Measurements from ENCODE around the gene XIRP2.

XIRP2 gene

DNA sequence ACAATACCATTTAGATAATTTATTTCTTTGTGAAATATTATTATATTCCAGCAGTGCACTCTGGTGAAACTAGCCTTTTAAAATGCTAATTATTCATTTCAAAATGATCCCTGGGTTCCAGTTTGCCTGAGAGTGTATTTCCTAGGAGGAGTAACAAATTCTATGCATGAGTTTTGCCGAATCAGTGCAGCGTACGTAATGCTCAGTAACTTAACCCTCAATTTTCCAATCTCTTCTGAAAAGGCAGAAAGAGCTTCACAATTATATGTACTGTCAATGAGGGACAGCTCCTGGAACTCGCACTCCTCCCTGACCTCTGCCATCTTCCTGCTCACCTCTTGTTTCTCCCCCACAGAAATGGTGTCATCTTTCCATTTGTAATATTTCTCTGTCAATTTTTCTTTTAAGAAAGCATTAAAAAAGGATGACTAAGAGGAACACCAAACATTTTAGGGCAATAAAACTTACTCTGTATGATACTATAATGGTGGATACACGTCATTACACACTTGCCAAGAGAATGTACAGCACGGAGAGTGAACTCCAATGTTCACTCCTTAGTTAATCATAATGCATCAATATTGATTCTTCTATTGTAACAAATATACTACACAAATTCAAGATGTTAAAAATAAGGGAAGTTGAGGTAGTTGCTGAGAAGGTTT is 25.7 kb upstream of the XIRP2 start:
- no peak overlapping the region for H2AFZ ChIP-seq (ENCODE audit: low read depth)
- no peak overlapping the region for H3K4me2 ChIP-seq
- H3K79me2 ChIP-seq (ENCODE audit: insufficient read depth, low read depth) = no peaks in the 10 kb centered on the region
- no peak overlapping the region for H3K27ac ChIP-seq
- H3K9ac ChIP-seq = no peak overlapping the region
- H3K36me3 ChIP-seq (ENCODE audit: insufficient read depth) = no peaks in the 10 kb centered on the region
- H3K27me3 ChIP-seq (ENCODE audit: insufficient read depth, low read depth) = no peaks in the 10 kb centered on the region
- TF ChIP-seq, protein P1, sequence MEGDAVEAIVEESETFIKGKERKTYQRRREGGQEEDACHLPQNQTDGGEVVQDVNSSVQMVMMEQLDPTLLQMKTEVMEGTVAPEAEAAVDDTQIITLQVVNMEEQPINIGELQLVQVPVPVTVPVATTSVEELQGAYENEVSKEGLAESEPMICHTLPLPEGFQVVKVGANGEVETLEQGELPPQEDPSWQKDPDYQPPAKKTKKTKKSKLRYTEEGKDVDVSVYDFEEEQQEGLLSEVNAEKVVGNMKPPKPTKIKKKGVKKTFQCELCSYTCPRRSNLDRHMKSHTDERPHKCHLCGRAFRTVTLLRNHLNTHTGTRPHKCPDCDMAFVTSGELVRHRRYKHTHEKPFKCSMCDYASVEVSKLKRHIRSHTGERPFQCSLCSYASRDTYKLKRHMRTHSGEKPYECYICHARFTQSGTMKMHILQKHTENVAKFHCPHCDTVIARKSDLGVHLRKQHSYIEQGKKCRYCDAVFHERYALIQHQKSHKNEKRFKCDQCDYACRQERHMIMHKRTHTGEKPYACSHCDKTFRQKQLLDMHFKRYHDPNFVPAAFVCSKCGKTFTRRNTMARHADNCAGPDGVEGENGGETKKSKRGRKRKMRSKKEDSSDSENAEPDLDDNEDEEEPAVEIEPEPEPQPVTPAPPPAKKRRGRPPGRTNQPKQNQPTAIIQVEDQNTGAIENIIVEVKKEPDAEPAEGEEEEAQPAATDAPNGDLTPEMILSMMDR (conservative IDR thresholded peaks at IDR 0.05; ENCODE audit: low read depth, low read length) = no peak
- H3K4me1 ChIP-seq (ENCODE audit: low read depth, poor library complexity, severe bottlenecking) = no peaks in the 10 kb centered on the region
- no peaks in the 10 kb centered on the region for H4K20me1 ChIP-seq (ENCODE audit: insufficient read depth)
- H3K4me3 ChIP-seq (IDR thresholded peaks at IDR 0.05; ENCODE audit: insufficient read depth, low read depth, low read length) = no peak overlapping the region

DNA sequence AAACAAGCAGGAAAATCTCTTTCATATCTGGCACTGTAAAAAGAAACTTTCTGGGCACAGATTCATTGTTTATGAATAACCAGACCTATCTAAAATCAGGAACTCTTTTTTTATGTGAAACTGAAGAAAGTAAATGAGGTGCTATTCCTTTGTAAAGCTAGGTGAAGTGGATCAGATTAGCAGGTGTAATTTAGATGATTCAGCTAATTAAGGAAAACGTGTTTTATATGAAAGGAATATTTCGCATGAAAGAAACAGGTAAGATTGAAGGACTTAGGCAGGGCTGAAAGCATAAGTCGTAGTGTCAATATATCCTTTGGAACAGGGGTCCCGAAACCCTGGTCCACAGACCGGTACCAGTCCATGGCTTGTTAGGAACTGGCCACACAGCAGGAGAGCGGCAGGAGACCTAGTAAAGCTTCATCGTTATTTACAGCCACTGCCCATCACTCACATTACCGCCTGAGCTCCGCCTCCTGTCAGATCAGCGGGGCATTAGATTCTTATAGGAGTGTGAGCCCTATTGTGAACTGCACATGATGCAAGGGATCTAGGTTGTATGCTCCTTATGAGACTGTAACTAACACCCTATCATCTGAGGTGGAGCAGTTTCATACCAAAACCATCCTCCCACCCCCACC is 20.3 kb upstream of the XIRP2 start:
- H4K20me1 ChIP-seq (ENCODE audit: insufficient read depth) = no peaks in the 10 kb centered on the region
- H3K4me3 ChIP-seq (IDR thresholded peaks at IDR 0.05; ENCODE audit: insufficient read depth, low read depth, low read length) = no peak overlapping the region
- H3K9ac ChIP-seq = no peak overlapping the region
- H3K4me1 ChIP-seq (ENCODE audit: low read depth, poor library complexity, severe bottlenecking) = no peaks in the 10 kb centered on the region
- no peaks in the 10 kb centered on the region for H3K27me3 ChIP-seq (ENCODE audit: insufficient read depth, low read depth)
- no peak overlapping the region for H3K27ac ChIP-seq
- no peaks in the 10 kb centered on the region for H3K36me3 ChIP-seq (ENCODE audit: insufficient read depth)
- no peaks in the 10 kb centered on the region for H3K79me2 ChIP-seq (ENCODE audit: insufficient read depth, low read depth)
- H2AFZ ChIP-seq (ENCODE audit: low read depth) = no peak overlapping the region
- TF ChIP-seq, protein P1 (conservative IDR thresholded peaks at IDR 0.05; ENCODE audit: low read depth, low read length) = no peak
- H3K4me2 ChIP-seq = no peak overlapping the region

DNA sequence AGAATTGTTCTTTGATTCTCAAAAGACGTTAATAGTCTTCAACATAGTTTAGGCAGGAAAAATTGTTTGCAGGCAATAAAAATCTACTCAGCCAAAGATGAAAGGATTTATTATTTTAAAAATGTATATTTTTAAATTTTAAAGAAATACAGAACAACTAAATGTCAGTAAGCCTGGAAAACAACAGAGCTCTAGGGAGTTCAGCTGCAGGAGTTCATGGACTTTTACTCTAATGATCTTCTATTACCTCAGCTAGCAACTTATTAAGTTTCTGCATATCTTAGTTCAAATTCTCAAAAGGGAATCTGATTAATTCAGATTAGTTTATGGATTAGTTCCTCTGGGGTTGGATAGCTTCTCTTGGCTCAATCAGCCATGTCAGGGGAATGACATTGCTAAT is 17.9 kb upstream of the XIRP2 start:
- TF ChIP-seq, protein P1 (conservative IDR thresholded peaks at IDR 0.05; ENCODE audit: low read depth, low read length) = no peak
- Histone ChIP-seq H2AFZ (ENCODE audit: low read depth) (no peak overlapping the region), H4K20me1 (ENCODE audit: insufficient read depth) (no peaks in the 10 kb centered on the region)

DNA sequence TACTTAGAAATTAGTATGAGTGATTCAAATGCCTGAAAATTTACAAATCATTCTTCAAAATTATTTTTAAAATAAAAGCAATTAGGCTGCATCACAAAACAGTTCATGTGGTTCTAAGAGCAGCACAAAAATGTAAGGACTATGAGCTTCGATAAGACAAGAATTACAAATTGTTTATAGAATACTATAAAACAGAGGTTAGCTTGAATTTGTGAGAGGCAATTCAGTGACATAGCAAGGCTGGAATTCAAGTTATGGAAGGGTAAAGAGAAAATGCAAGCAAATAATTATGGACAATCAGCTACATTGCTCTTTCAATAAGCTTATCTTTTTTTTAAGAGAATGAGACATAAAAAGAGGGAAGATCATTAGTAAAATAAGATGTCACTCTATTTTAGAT is 7.1 kb upstream of the XIRP2 start:
- Histone ChIP-seq H3K27ac (no peak overlapping the region), H3K4me1 (ENCODE audit: low read depth, poor library complexity, severe bottlenecking) (no peaks in the 10 kb centered on the region), H3K27me3 (ENCODE audit: insufficient read depth, low read depth) (no peaks in the 10 kb centered on the region), H3K4me2 (no peak overlapping the region), H3K4me3 (IDR thresholded peaks at IDR 0.05; ENCODE audit: insufficient read depth, low read depth, low read length) (no peak overlapping the region), H2AFZ (ENCODE audit: low read depth) (no peak overlapping the region), H3K79me2 (ENCODE audit: insufficient read depth, low read depth) (no peaks in the 10 kb centered on the region), H3K36me3 (ENCODE audit: insufficient read depth) (no peaks in the 10 kb centered on the region), H3K9ac (no peak overlapping the region), H4K20me1 (ENCODE audit: insufficient read depth) (no peaks in the 10 kb centered on the region)
- TF ChIP-seq, protein P1 (conservative IDR thresholded peaks at IDR 0.05; ENCODE audit: low read depth, low read length) = no peak

More for the DNA sequence above, 17.9 kb upstream of the XIRP2 start:
- H3K36me3 ChIP-seq (ENCODE audit: insufficient read depth) = no peaks in the 10 kb centered on the region
- no peak overlapping the region for H3K4me2 ChIP-seq
- H3K27me3 ChIP-seq (ENCODE audit: insufficient read depth, low read depth) = no peaks in the 10 kb centered on the region
- no peak overlapping the region for H3K9ac ChIP-seq
- no peaks in the 10 kb centered on the region for H3K79me2 ChIP-seq (ENCODE audit: insufficient read depth, low read depth)
- no peak overlapping the region for H3K27ac ChIP-seq
- H3K4me3 ChIP-seq (IDR thresholded peaks at IDR 0.05; ENCODE audit: insufficient read depth, low read depth, low read length) = no peak overlapping the region
- H3K4me1 ChIP-seq (ENCODE audit: low read depth, poor library complexity, severe bottlenecking) = no peaks in the 10 kb centered on the region
